Measurements from ENCODE around the gene ADCY10. TPM values are rescaled to one million over a fixed set of nuclear protein-coding genes. Genes with fewer than 3 reads are reported as not detected.

The ADCY10 gene
- total and polyA plus RNA-seq, 2 of the 8 experiments (the other 6 are each of a cell fraction or from before 2014, with no cell fraction given): 0.02 TPM; not detected in 1

- TF ChIP-seq TCF12 (IDR thresholded peaks at IDR 0.05; ENCODE audit: low read depth, low read length) (no peak), RFX5 (IDR thresholded peaks at IDR 0.05; ENCODE audit: borderline replicate concordance, low read depth, low read length) (no peak), MAFK (IDR thresholded peaks at IDR 0.05; ENCODE audit: low read depth, low read length) (no peak), POLR2A (IDR thresholded peaks at IDR 0.05; ENCODE audit: control extremely low read depth in 1 of 2, low read depth in 2 of 2, low read length in 2 of 2) (no peak)
Observed at GRCh38 chr1:167862432-167863076, 51.4 kb downstream of the ADCY10 start (continued).
